Measurements from ENCODE around the gene KRTAP25-1. TPM values are rescaled to one million over a fixed set of nuclear protein-coding genes. Genes with fewer than 3 reads are reported as not detected.

KRTAP25-1 gene
- total RNA-seq, 1 experiment from 2014 or later = not detected

- Histone ChIP-seq H4K20me1 (ENCODE audit: control insufficient read depth, insufficient read depth, insufficient read length) (no peaks in the 10 kb centered on the region), H3K4me1 (ENCODE audit: insufficient read depth, low read length) (no peaks in the 10 kb centered on the region), H3K27ac (ENCODE audit: insufficient read length, low read depth, low read length) (no peak overlapping the region), H4K5ac (ENCODE audit: insufficient read length, low read depth, low read length) (no peak overlapping the region), H3K23ac (ENCODE audit: insufficient read length, low read depth, low read length) (no peak overlapping the region), H3K79me1 (ENCODE audit: insufficient read depth, low read depth, low read length, poor library complexity, severe bottlenecking) (no peaks in the 10 kb centered on the region), H3K79me2 (ENCODE audit: insufficient read depth, low read length) (no peaks in the 10 kb centered on the region), H2BK12ac (ENCODE audit: insufficient read length, low read depth, low read length) (no peak overlapping the region), H3K14ac (ENCODE audit: insufficient read depth, low read length) (no peak overlapping the region), H3K4me2 (ENCODE audit: insufficient read depth, insufficient read length, low read length) (no peak overlapping the region), H2BK20ac (ENCODE audit: low read depth, low read length, poor library complexity, severe bottlenecking) (no peak overlapping the region), H2AK5ac (ENCODE audit: insufficient read length, low read length) (no peak overlapping the region), H2BK5ac (ENCODE audit: insufficient read length, low read length) (no peak overlapping the region), H4K8ac (replicated peaks; ENCODE audit: insufficient read length, low read depth, low read length) (no peak overlapping the region), H3K27me3 (ENCODE audit: insufficient read depth, low read length) (no peaks in the 10 kb centered on the region), H2BK120ac (ENCODE audit: low read depth, low read length, poor library complexity, severe bottlenecking) (no peak overlapping the region), H3K23me2 (ENCODE audit: insufficient read length, low read depth, low read length, poor library complexity, severe bottlenecking) (no peaks in the 10 kb centered on the region), H2BK15ac (ENCODE audit: low read depth, low read length) (no peak overlapping the region), H4K91ac (ENCODE audit: insufficient read length, low read depth, low read length) (no peak overlapping the region), H3K56ac (ENCODE audit: insufficient read length, low read depth, low read length) (no peak overlapping the region), H3K18ac (ENCODE audit: insufficient read length, low read depth, low read length) (no peak overlapping the region), H3K9me3 (ENCODE audit: control insufficient read depth, low read depth, low read length) (no peaks in the 10 kb centered on the region), H3K4ac (ENCODE audit: low read depth, low read length) (no peak overlapping the region), H3T11ph (ENCODE audit: low read length) (no peak overlapping the region), H2AFZ (ENCODE audit: low read length) (no peak overlapping the region), H3K9ac (ENCODE audit: extremely low read depth, insufficient read length, low read length) (no peak overlapping the region)
- DNase-seq = no peak
- TF ChIP-seq CTCF (conservative IDR thresholded peaks at IDR 0.05) = no peak
- Mint-ChIP-seq H3K9me3 (no peaks in the 10 kb centered on the region), H3K27me3 (ENCODE audit: low read depth) (no peaks in the 10 kb centered on the region), H3K4me1 (no peaks in the 10 kb centered on the region; a peak in 1 of 4 replicates), H3K27ac (no peak overlapping the region), H3K4me3 (no peak overlapping the region), H3K36me3 (ENCODE audit: insufficient read depth in 1 of 3, low read depth in 3 of 3) (no peaks in the 10 kb centered on the region)
Measured at GRCh38 chr21:30243691-30244090, 45.6 kb downstream of the KRTAP25-1 start.

Data from H9 (cell line).